ENCODE results near the gene DAAM1.

The DAAM1 gene

GRCh38 chr14:59342516-59343484, 154.3 kb downstream of the DAAM1 start:
- no peak for DNase-seq (ENCODE audit: low read depth)

DNA sequence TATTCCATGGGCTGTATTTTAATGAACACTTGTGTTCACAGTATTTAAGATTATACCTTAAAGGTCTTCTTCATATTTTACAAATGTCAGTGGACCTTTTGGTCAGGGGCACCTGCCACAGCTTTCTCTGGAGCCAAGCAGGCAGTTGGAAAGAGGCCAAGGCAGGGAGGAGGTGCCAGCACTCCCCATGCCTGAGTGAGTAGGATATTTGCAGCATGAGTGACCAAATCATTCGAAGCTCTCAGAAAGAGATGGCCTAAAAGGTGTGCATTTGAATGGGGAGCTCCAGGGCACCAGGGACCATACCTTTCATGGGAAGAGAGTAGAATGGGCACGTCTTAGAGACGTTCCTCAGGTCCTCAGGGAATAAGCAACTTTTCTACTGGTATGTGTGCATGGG, 155.1 kb downstream of the DAAM1 start:
- no peak for DNase-seq (ENCODE audit: low read depth)

- DNase-seq (ENCODE audit: low read depth): no peak
Measured at GRCh38 chr14:59344016-59344415, 155.5 kb downstream of the DAAM1 start.

- DNase-seq (ENCODE audit: low read depth): no peak
Measured at GRCh38 chr14:59344691-59345455, 156.4 kb downstream of the DAAM1 start.

DNA sequence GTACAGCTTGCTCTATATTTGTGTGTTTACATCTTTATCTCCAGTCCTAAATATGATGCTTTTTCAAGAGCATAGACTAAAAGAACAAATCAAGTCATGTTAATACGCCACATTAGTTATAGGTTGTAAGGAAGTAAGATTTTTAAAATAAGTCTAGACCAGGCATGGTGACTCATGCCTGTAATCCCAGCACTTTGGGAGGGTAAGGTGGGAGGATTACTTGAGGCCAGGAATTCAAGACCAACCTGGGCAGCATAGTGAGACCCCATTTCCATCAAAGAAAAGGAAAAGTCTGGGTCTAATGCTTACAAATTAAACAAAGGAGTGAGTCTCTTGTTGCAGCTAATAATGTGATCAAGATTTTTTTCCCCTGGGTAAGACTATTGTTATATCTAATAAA, 157.9 kb downstream of the DAAM1 start:
- no peak for DNase-seq (ENCODE audit: low read depth)

DNA sequence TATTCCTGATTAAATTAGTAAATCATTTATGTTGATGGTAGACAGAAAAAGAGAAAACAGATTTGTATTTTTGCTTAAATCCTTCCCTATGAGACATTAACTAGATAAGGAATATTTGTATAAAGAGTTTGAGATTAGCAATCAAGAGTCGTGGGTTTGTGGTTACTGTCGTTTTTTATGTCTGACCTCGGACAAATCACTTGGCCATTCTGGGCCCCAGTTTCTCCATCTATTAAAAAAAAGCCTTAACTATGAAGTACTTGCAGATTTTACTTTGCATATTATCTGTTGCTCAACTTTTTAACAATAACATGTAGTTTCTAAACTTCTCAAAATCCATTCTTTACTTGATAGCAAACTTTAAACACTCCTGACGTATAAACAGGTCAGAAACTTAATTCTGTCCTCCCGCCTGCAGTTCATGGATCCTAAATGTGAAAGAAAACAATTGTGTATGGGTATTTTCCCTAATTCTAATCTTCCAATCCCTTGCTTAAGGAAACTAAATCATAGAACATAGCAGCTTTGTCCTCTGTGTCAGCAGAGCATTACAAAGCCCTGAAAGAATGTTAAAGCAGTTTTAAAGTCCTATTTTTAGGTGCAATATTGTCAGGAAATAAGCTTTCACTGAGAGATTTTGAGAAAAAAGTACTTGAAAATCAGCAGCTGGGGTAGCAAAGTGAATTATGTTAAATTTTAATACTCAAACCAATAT, 158.5 kb downstream of the DAAM1 start:
- no peak for DNase-seq (ENCODE audit: low read depth)

DNA sequence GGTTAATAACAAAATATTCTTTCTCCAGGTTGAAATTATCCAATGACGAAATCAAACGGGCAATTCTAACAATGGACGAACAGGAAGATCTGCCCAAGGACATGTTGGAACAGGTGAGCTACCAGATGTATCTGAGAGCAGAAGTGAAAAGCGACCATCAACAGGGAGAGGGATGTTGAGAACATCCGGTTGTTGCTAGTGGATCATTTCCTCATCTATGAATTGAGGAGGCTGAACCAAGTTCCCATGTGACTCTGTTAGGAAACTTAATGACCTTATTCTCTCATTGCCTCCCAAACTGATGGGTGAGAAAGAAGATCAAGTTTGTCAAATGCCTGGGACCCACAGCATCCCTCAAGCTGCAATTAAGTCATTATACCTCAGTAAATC, 159.0 kb downstream of the DAAM1 start:
- no peak for DNase-seq (ENCODE audit: low read depth)

DNA sequence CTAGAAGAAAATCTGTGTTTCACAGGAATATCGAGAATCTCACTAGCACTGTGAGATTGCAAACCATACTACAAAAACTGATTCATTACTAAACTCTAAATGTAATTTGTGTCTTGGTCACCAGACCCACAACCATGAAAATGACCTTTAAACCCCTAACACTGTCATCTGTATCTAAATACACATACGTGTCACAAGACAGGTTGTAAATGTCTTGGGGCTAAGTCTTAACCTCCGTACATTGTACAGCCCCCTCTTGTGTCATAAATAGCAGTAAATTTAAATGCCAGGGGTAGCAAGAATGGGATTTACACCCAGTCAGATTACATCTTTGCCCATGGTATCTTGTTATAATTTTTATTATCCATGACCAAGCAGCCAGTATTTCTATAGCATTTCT, 159.4 kb downstream of the DAAM1 start:
- no peak for DNase-seq (ENCODE audit: low read depth)

GRCh38 chr14:59349258-59349701, 160.8 kb downstream of the DAAM1 start:
- DNase-seq (ENCODE audit: low read depth): no peak

- no peak for DNase-seq (ENCODE audit: low read depth)
Measured at GRCh38 chr14:59352961-59353360, 164.5 kb downstream of the DAAM1 start.

GRCh38 chr14:59354666-59355065, 166.2 kb downstream of the DAAM1 start:
- no peak for DNase-seq (ENCODE audit: low read depth)

GRCh38 chr14:59355091-59355490, 166.6 kb downstream of the DAAM1 start:
- no peak for DNase-seq (ENCODE audit: low read depth)

DNA sequence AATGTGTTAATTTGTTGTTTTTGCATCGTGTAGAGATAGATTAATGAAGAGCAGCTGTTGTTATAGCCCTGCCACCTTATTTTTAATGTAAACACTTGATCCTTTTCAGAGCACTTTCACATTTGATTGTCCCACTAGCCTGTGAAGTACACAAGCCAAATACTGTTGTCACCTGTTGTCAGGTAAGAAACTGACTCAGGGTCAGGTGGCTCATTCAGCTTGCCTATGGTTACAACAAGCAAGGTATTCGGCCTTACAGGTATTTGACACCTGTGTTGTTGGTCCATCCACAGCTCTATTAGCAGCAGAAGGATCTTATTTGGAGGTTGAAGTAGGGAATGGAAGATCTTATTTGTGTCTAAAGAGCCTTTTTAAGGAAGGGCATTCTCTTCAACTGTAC, 167.8 kb downstream of the DAAM1 start:
- DNase-seq (ENCODE audit: low read depth): no peak

DNA sequence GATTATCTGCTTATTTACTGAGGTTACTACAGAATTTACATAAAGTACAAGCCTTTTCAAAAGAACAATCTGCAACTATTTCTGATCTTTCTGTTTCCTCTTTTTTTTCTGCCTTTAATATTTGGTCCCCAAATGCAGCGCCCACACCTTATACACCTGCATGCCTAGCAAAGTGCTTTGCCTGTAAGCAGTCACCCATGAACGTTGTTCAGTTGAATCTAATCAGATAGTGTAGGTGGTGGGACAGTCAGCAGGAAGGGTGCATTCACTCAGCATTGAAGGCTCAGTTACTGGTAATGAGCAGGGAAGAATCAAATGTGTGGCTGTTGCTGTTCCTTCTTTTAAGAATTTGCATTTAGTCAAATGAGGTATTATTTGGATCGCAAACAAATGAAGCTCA, 168.3 kb downstream of the DAAM1 start:
- DNase-seq (ENCODE audit: low read depth): no peak

- DNase-seq (ENCODE audit: low read depth): no peak
Measured at GRCh38 chr14:59358102-59358501, 169.6 kb downstream of the DAAM1 start.

- no peak for DNase-seq (ENCODE audit: low read depth)
Measured at GRCh38 chr14:59358784-59359183, 170.3 kb downstream of the DAAM1 start.

GRCh38 chr14:59359431-59360124, 171.1 kb downstream of the DAAM1 start:
- no peak for DNase-seq (ENCODE audit: low read depth)

GRCh38 chr14:59360233-59360632, 171.8 kb downstream of the DAAM1 start:
- DNase-seq (ENCODE audit: low read depth): no peak

DNA sequence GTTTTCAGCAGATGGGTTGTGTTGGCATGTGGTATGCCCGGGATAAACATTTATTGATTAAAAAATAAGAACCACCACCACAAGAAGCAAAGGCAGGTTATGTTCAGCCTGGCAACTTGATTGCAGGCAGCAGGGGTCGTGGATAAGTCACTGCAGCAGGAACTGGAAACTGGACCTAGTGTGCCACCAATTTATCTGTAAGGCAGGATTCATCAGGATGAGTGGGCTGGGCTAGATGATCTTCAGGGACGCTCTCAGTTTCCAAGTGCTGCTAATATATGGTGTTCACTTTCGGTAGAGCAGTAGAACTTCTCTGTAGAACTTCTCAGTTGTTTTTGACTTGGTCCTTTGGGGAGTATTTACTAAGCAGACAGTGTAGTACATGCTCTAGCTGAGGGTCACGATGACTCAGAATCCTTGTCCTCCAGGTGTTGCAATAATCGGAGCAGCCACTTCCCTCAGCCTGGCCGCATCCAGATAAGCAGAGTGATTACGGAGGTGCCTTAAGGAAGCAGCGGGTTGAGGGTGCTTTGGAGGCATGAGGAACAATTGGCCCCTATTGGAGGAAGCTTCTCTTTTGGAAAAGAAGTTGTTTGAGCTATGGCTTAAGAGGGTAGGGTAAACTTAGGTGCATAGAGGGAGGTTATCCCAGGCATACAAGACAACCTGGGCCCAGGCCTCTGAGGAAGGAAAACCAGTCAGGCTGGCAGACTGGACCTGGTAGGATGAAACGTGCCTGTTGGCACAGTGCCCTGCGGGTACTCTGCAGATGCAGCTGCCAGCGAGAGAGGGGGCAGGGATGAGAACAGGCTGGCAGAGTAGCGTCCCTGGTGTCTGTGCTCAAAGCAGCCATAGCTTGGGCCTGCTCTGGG, 172.7 kb downstream of the DAAM1 start:
- DNase-seq (ENCODE audit: low read depth): no peak

DNA sequence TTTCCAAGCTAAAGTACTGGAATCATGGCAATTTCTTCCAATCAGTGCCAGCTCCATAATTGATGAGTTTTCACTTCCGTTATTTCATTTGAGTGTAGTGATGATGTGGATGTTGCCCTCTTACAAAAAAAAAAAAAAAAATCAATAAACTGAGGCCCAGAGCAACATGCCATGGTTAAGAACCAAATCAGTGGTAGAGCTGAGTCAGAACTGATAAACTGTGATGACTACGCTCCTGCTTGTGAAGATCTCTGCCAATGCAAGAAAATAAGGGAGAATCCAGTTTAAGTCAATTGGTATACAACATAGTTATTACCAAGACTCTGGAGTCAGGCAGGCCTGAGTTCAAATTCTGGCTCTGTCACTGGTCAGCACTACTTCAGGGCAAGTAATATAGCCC, 174.0 kb downstream of the DAAM1 start:
- DNase-seq (ENCODE audit: low read depth): no peak

Measured in activated T-helper 9 cell treated with anti-CD3 and anti-CD28 coated beads, Interleukin-2, amount 50 U/mL, for 16 hours (primary cell).